GM12873 (cell line): ENCODE data around the gene E4F1.

Source experiments
- CTCF ChIP-seq: IDR thresholded peaks from 2 replicates; pipeline ENCODE4 v1.5.1; 2012; ENCODE audit warnings: low read depth, mild to moderate bottlenecking, moderate library complexity, low read length, control low read depth; ENCODE audit not compliant: insufficient read depth; ENCODE audit errors: missing control alignments

Gene E4F1

GRCh38 chr16:2228161-2228824 is 4.9 kb downstream of the E4F1 start:
- TF ChIP-seq CTCF = no peak

GRCh38 chr16:2229091-2229490 is 5.7 kb downstream of the E4F1 start:
- TF ChIP-seq CTCF = no peak

- no peak for TF ChIP-seq CTCF
These were observed 6.3 kb downstream of the E4F1 start for GRCh38 chr16:2229632-2230250.

GRCh38 chr16:2230376-2230775 is 7.0 kb downstream of the E4F1 start:
- no peak for TF ChIP-seq CTCF

- TF ChIP-seq CTCF = no peak
These were observed 7.9 kb downstream of the E4F1 start for GRCh38 chr16:2231016-2231931.

GRCh38 chr16:2232094-2232990 is 9.0 kb downstream of the E4F1 start:
- TF ChIP-seq CTCF = no peak
